ENCODE data around the gene TPT1. TPM values are rescaled to one million over a fixed set of nuclear protein-coding genes. Genes with fewer than 3 reads are reported as not detected.

Gene TPT1
- total and polyA plus RNA-seq, 3 donors from 2014 or later: 789 to 2,831 (median 1,272) TPM

GRCh38 chr13:45341799-45342500 lies 967 bp upstream of the TPT1 start:
- H3K4me1 ChIP-seq: peaks cover 28% of the 10 kb centered on the region
- DNase-seq: peak; percentile 31
- intact Hi-C loops (cut with DNase I; ENCODE audit: low total_unique reads): no loop called here

GRCh38 chr13:45340422-45341033 lies 455 bp downstream of the TPT1 start:
- Histone ChIP-seq H3K27me3 (no peaks in the 10 kb centered on the region), H3K36me3 (ENCODE audit: low read depth, missing control alignments) (no peaks in the 10 kb centered on the region), H3K27ac (peak overlapping the region; percentile 100), H3K4me1 (peaks cover 28% of the 10 kb centered on the region), H3K4me3 (peak overlapping the region; percentile 99), H3K9me3 (no peaks in the 10 kb centered on the region)
- TF ChIP-seq CTCF (IDR thresholded peaks at IDR 0.05) (peak in 2 of 3 experiments; percentile 62), POLR2A (IDR thresholded peaks at IDR 0.05) (peak; percentile 26)
- 0% methylated on average over 9 to 52 of the region's 64 CpGs for WGBS, 2 donors
- intact Hi-C loops (cut with DNase I; ENCODE audit: low total_unique reads): no loop called here
- DNase-seq: peak; percentile 91

More at GRCh38 chr13:45341799-45342500, 967 bp upstream of the TPT1 start:
- peak overlapping the region; percentile 100 for H3K27ac ChIP-seq
- H3K36me3 ChIP-seq (ENCODE audit: low read depth, missing control alignments): no peaks in the 10 kb centered on the region
- H3K27me3 ChIP-seq: no peaks in the 10 kb centered on the region
- no peaks in the 10 kb centered on the region for H3K9me3 ChIP-seq
- 7 to 10% methylated on average over 14 to 17 of the region's 17 CpGs for WGBS, 2 donors
- no peak for TF ChIP-seq CTCF (IDR thresholded peaks at IDR 0.05)
- TF ChIP-seq POLR2A (IDR thresholded peaks at IDR 0.05): no peak
- peak overlapping the region; percentile 99 for H3K4me3 ChIP-seq

- Histone ChIP-seq H3K4me3 (peak overlapping the region; percentile 99), H3K27ac (peak overlapping the region; percentile 100), H3K4me1 (peaks cover 28% of the 10 kb centered on the region), H3K27me3 (no peaks in the 10 kb centered on the region), H3K36me3 (ENCODE audit: low read depth, missing control alignments) (no peaks in the 10 kb centered on the region), H3K9me3 (no peaks in the 10 kb centered on the region)
- WGBS, 2 donors: 6 to 7% methylated on average over 11 of the region's 11 CpGs
- intact Hi-C loops (cut with DNase I; ENCODE audit: low total_unique reads): no loop called here
- DNase-seq: no peak
- TF ChIP-seq POLR2A (IDR thresholded peaks at IDR 0.05): no peak
- TF ChIP-seq CTCF (IDR thresholded peaks at IDR 0.05): no peak
Measured at GRCh38 chr13:45339867-45340266, 1.1 kb downstream of the TPT1 start.

- no peaks in the 10 kb centered on the region for H3K36me3 ChIP-seq (ENCODE audit: low read depth, missing control alignments)
- peaks cover 28% of the 10 kb centered on the region for H3K4me1 ChIP-seq
- H3K27ac ChIP-seq: peak overlapping the region; percentile 100
- intact Hi-C loops (cut with DNase I; ENCODE audit: low total_unique reads): no loop called here
- TF ChIP-seq CTCF (IDR thresholded peaks at IDR 0.05) (no peak), POLR2A (IDR thresholded peaks at IDR 0.05) (no peak)
- H3K9me3 ChIP-seq: no peaks in the 10 kb centered on the region
- H3K4me3 ChIP-seq: peak overlapping the region; percentile 99
- no peak for DNase-seq
- H3K27me3 ChIP-seq: no peaks in the 10 kb centered on the region
Measured at GRCh38 chr13:45339399-45339798, 1.6 kb downstream of the TPT1 start.

All from testis (tissue), 3 donors.